Heart left ventricle (tissue), 13 donors: ENCODE data around the gene VWA5B1.

Experiments used
- CTCF ChIP-seq, 12 donors: fragments of 200-600 bp; sonication (generic) in 4 of 12; IDR thresholded peaks; one replicate each; pipeline versions ENCODE4 v1.5.0 to v1.8.0; 2018 to 2022; ENCODE audit warnings: antibody characterized with exemption in 12 of 12, mild to moderate bottlenecking in 5 of 12
- POLR2A ChIP-seq, 2 donors: fragments of 450-650 bp; IDR thresholded peaks; one replicate each; pipeline ENCODE4 v1.6.1; 2017; ENCODE audit warnings: antibody characterized with exemption in 2 of 2, mild to moderate bottlenecking in 2 of 2, moderate library complexity in 2 of 2
- donor health status: ischemic (EF 13 %, LVEDD 7.1; RV severe dilation, severe dysfunction).
- donor health status: DM: no; HTN: yes; CAD: no.
- donor health status: DM: no; HTN: no; CAD: no.
- donor health status: ischemic (EF 25% LVEDD 6.9; RV normal size, moderate dysfunction).
- donor health status: ischemic (EF 25% LVEDD 5.7; RV mildly dilated, moderate dysfunction).
- donor health status: ischemic (EF 35%, LVEDD 5.7; RV mildly dilated, moderate dysfunction).
- donor health status: nonischemic (EF 11% LVEDD 7.7; RV severe dilation, severe dysfunction).
- donor health status: DM: yes; HTN: yes; CAD: no.
- donor health status: PGD.
- donor health status: ischemic (EF 29% LVEDD 5.4; RV normal size, mild dysfunction).
- donor health status: nonischemic (EF 23%, LVEDD 6.1; RV moderate dilation, normal function).

GRCh38 chr1:20285510-20285909 is 5.2 kb upstream of the VWA5B1 start:
- TF ChIP-seq CTCF (IDR thresholded peaks at IDR 0.05) (no peak), POLR2A (IDR thresholded peaks at IDR 0.05) (no peak)
